HEK293 (cell line): ENCODE data around the gene WNT5B.

ENCODE experiments used
- CTCF ChIA-PET: fragments of 350-600 bp; formaldehyde crosslinking; extraction: SDS; loops from one replicate; lab custom pipeline; 2021; ENCODE audit warnings: antibody characterized with exemption; lab: Yijun Ruan, JAX
- POLR2A ChIA-PET: fragments of 300-600 bp; formaldehyde crosslinking; extraction: SDS; loops from one replicate; lab custom pipeline; 2020; ENCODE audit warnings: antibody characterized with exemption, inconsistent platforms; lab: Yijun Ruan, JAX
- H3K27ac ChIP-seq: fragments of 200-500 bp; sonication (Bioruptor generic); 2 replicates; pipeline ENCODE4 v1.5.1; 2014; ENCODE audit warnings: low read depth, low read length, control low read depth, inconsistent platforms; ENCODE audit errors: extremely low read depth
- H3K36me3 ChIP-seq, 2 experiments: fragments of 200-500 bp in 1 of 2; sonication (Bioruptor generic) in 1 of 2; 1 replicate in 1 of 2; 2 replicates in 1 of 2; pipeline ENCODE4 v1.5.1; 2014 to 2017; ENCODE audit warnings: inconsistent platforms in 2 of 2, low read length in 2 of 2; ENCODE audit not compliant: control insufficient read depth in 2 of 2, insufficient read depth in 1 of 2
- H3K4me1 ChIP-seq: fragments of 200-500 bp; sonication (Bioruptor generic); 2 replicates; pipeline ENCODE4 v1.5.1; 2014; ENCODE audit warnings: mild to moderate bottlenecking, low read length, inconsistent platforms; ENCODE audit not compliant: control insufficient read depth, insufficient read depth
- H3K4me3 ChIP-seq: 2 replicates; pipeline ENCODE4 v1.5.1; 2011; ENCODE audit warnings: low read depth, mild to moderate bottlenecking, control low read depth, low read length, moderate library complexity
- H3K9me3 ChIP-seq: fragments of 200-500 bp; sonication (Bioruptor generic); 2 replicates; pipeline ENCODE4 v1.5.1; 2014; ENCODE audit warnings: low read depth, low read length, inconsistent platforms; ENCODE audit not compliant: control insufficient read depth, insufficient read depth
- GFI1B ChIP-seq: fragments of 450-650 bp; formaldehyde crosslinking; IDR thresholded peaks from 2 replicates; pipeline ENCODE4 v1.5.1; 2016; ENCODE audit warnings: missing biosample characterization, missing genetic modification characterization
- OVOL3 ChIP-seq: fragments of 450-650 bp; formaldehyde crosslinking; IDR thresholded peaks from 2 replicates; pipeline ENCODE4 v1.5.1; 2016; ENCODE audit warnings: missing biosample characterization, missing genetic modification characterization
- YY1 ChIP-seq: fragments of 450-650 bp; formaldehyde crosslinking; IDR thresholded peaks from 2 replicates; pipeline ENCODE4 v1.5.1; 2018; ENCODE audit warnings: missing biosample characterization, missing genetic modification characterization
- ZNF112 ChIP-seq: fragments of 450-650 bp; formaldehyde crosslinking; IDR thresholded peaks from 2 replicates; pipeline ENCODE4 v1.5.0; 2017; ENCODE audit warnings: missing biosample characterization, missing genetic modification characterization
- ZNF2 ChIP-seq: fragments of 450-650 bp; formaldehyde crosslinking; IDR thresholded peaks from 2 replicates; pipeline ENCODE4 v1.5.1; 2016; ENCODE audit warnings: missing biosample characterization, missing genetic modification characterization
- ZNF248 ChIP-seq: fragments of 450-650 bp; formaldehyde crosslinking; IDR thresholded peaks from 2 replicates; pipeline ENCODE4 v1.5.1; 2017; ENCODE audit warnings: missing biosample characterization, missing genetic modification characterization
- ZNF292 ChIP-seq: fragments of 450-650 bp; formaldehyde crosslinking; IDR thresholded peaks from 2 replicates; pipeline ENCODE4 v1.5.1; 2016; ENCODE audit warnings: low read depth, missing biosample characterization, missing genetic modification characterization, borderline replicate concordance
- ZNF335 ChIP-seq: fragments of 450-650 bp; formaldehyde crosslinking; conservative IDR thresholded peaks from 2 replicates; pipeline ENCODE4 v1.5.1; 2016; ENCODE audit warnings: missing biosample characterization, missing genetic modification characterization
- ZNF426 ChIP-seq: fragments of 450-650 bp; formaldehyde crosslinking; IDR thresholded peaks from 2 replicates; pipeline ENCODE4 v1.5.1; 2017; ENCODE audit warnings: missing biosample characterization, missing genetic modification characterization, mild to moderate bottlenecking, inconsistent platforms, moderate library complexity
- ZNF510 ChIP-seq: fragments of 450-650 bp; formaldehyde crosslinking; IDR thresholded peaks from 2 replicates; pipeline ENCODE4 v1.5.1; 2018; ENCODE audit warnings: mild to moderate bottlenecking, missing genetic modification characterization, missing biosample characterization; ENCODE audit not compliant: insufficient replicate concordance
- ZNF530 ChIP-seq: fragments of 450-650 bp; formaldehyde crosslinking; IDR thresholded peaks from 2 replicates; pipeline ENCODE4 v1.5.1; 2016; ENCODE audit warnings: low read depth, missing biosample characterization, missing genetic modification characterization
- ZNF558 ChIP-seq: fragments of 450-650 bp; formaldehyde crosslinking; IDR thresholded peaks from 2 replicates; pipeline ENCODE4 v1.5.1; 2016; ENCODE audit warnings: missing biosample characterization, missing genetic modification characterization
- ZNF561 ChIP-seq: fragments of 450-650 bp; IDR thresholded peaks from 2 replicates; pipeline ENCODE4 v1.5.1; 2018; ENCODE audit warnings: missing biosample characterization, missing genetic modification characterization, borderline replicate concordance
- ZNF596 ChIP-seq: fragments of 450-650 bp; IDR thresholded peaks from 2 replicates; pipeline ENCODE4 v1.5.0; 2018; ENCODE audit warnings: missing biosample characterization, mild to moderate bottlenecking, missing genetic modification characterization, moderate library complexity
- ZNF626 ChIP-seq: fragments of 450-650 bp; sonication (Bioruptor Pico); formaldehyde crosslinking; IDR thresholded peaks from 2 replicates; pipeline ENCODE4 v1.5.1; 2018; ENCODE audit warnings: missing biosample characterization, missing genetic modification characterization, inconsistent platforms
- ZNF654 ChIP-seq: fragments of 450-650 bp; formaldehyde crosslinking; IDR thresholded peaks from 2 replicates; pipeline ENCODE4 v1.5.1; 2016; ENCODE audit warnings: low read depth, missing biosample characterization, missing genetic modification characterization
- ZNF677 ChIP-seq: fragments of 450-650 bp; IDR thresholded peaks from 2 replicates; pipeline ENCODE4 v1.5.0; 2018; ENCODE audit warnings: missing biosample characterization, mild to moderate bottlenecking, missing genetic modification characterization, moderate library complexity
- ZNF777 ChIP-seq: fragments of 450-650 bp; formaldehyde crosslinking; IDR thresholded peaks from 2 replicates; pipeline ENCODE4 v1.5.1; 2017; ENCODE audit warnings: missing biosample characterization, missing genetic modification characterization, borderline replicate concordance
- TF ChIP-seq, protein P1 (sequence below): fragments of 450-650 bp; formaldehyde crosslinking; IDR thresholded peaks from 2 replicates; pipeline ENCODE4 v1.5.1; 2016; ENCODE audit warnings: missing biosample characterization, missing genetic modification characterization
- TF ChIP-seq, protein P2 (sequence below): fragments of 450-650 bp; formaldehyde crosslinking; IDR thresholded peaks from 2 replicates; pipeline ENCODE4 v1.5.1; 2016; ENCODE audit warnings: missing biosample characterization, missing genetic modification characterization
- TF ChIP-seq, protein P3 (sequence below): fragments of 450-650 bp; formaldehyde crosslinking; IDR thresholded peaks from 2 replicates; pipeline ENCODE4 v1.5.1; 2016; ENCODE audit warnings: missing biosample characterization, missing genetic modification characterization
- TF ChIP-seq, protein P4 (sequence below): fragments of 450-650 bp; formaldehyde crosslinking; IDR thresholded peaks from 2 replicates; pipeline ENCODE4 v1.5.1; 2016; ENCODE audit warnings: missing biosample characterization, missing genetic modification characterization
- TF ChIP-seq, protein P5 (sequence below): fragments of 450-650 bp; formaldehyde crosslinking; IDR thresholded peaks from 2 replicates; pipeline ENCODE4 v1.5.1; 2016; ENCODE audit warnings: missing biosample characterization, missing genetic modification characterization

WNT5B gene

GRCh38 chr12:1591034-1591433 is 38.0 kb upstream of the WNT5B start:
- ChIA-PET POLR2A (interaction anchor here (0.8 to 3.3 kb wide), 3 partner anchors 9 to 15 kb away, joined by 3 to 22 read pairs (median 4); no protein-coding TSS in a partner anchor), CTCF (no interaction called here)
- Histone ChIP-seq H3K36me3 (peaks cover 0 to 6% of the 10 kb centered on the region in 2 experiments; a peak in 1 of 3 replicates), H3K27ac (peak overlapping the region; percentile 78), H3K4me1 (peaks cover 32% of the 10 kb centered on the region), H3K4me3 (peak overlapping the region; percentile 43), H3K9me3 (no peaks in the 10 kb centered on the region)
- TF ChIP-seq, protein P1, sequence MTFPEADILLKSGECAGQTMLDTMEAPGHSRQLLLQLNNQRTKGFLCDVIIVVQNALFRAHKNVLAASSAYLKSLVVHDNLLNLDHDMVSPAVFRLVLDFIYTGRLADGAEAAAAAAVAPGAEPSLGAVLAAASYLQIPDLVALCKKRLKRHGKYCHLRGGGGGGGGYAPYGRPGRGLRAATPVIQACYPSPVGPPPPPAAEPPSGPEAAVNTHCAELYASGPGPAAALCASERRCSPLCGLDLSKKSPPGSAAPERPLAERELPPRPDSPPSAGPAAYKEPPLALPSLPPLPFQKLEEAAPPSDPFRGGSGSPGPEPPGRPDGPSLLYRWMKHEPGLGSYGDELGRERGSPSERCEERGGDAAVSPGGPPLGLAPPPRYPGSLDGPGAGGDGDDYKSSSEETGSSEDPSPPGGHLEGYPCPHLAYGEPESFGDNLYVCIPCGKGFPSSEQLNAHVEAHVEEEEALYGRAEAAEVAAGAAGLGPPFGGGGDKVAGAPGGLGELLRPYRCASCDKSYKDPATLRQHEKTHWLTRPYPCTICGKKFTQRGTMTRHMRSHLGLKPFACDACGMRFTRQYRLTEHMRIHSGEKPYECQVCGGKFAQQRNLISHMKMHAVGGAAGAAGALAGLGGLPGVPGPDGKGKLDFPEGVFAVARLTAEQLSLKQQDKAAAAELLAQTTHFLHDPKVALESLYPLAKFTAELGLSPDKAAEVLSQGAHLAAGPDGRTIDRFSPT (tag by site-specific recombination): no peak
- no peak for TF ChIP-seq ZNF248 (tag by site-specific recombination)
- no peak for TF ChIP-seq ZNF777 (tag by site-specific recombination)
- TF ChIP-seq ZNF677 (tag by site-specific recombination): no peak
- no peak for TF ChIP-seq YY1 (tag by site-specific recombination)
- no peak for TF ChIP-seq GFI1B (tag by site-specific recombination)
- no peak for TF ChIP-seq ZNF112 (tag by site-specific recombination)
- TF ChIP-seq, protein P2, sequence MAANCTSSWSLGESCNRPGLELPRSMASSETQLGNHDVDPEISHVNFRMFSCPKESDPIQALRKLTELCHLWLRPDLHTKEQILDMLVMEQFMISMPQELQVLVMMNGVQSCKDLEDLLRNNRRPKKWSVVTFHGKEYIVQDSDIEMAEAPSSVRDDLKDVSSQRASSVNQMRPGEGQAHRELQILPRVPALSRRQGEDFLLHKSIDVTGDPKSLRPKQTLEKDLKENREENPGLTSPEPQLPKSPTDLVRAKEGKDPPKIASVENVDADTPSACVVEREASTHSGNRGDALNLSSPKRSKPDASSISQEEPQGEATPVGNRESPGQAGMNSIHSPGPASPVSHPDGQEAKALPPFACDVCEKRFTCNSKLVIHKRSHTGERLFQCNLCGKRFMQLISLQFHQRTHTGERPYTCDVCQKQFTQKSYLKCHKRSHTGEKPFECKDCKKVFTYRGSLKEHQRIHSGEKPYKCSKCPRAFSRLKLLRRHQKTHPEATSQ: no peak
- no peak for TF ChIP-seq ZNF426 (tag by site-specific recombination)
- TF ChIP-seq OVOL3 (tag by site-specific recombination): no peak
- no peak for TF ChIP-seq ZNF510 (tag by site-specific recombination)
- TF ChIP-seq, protein P3, sequence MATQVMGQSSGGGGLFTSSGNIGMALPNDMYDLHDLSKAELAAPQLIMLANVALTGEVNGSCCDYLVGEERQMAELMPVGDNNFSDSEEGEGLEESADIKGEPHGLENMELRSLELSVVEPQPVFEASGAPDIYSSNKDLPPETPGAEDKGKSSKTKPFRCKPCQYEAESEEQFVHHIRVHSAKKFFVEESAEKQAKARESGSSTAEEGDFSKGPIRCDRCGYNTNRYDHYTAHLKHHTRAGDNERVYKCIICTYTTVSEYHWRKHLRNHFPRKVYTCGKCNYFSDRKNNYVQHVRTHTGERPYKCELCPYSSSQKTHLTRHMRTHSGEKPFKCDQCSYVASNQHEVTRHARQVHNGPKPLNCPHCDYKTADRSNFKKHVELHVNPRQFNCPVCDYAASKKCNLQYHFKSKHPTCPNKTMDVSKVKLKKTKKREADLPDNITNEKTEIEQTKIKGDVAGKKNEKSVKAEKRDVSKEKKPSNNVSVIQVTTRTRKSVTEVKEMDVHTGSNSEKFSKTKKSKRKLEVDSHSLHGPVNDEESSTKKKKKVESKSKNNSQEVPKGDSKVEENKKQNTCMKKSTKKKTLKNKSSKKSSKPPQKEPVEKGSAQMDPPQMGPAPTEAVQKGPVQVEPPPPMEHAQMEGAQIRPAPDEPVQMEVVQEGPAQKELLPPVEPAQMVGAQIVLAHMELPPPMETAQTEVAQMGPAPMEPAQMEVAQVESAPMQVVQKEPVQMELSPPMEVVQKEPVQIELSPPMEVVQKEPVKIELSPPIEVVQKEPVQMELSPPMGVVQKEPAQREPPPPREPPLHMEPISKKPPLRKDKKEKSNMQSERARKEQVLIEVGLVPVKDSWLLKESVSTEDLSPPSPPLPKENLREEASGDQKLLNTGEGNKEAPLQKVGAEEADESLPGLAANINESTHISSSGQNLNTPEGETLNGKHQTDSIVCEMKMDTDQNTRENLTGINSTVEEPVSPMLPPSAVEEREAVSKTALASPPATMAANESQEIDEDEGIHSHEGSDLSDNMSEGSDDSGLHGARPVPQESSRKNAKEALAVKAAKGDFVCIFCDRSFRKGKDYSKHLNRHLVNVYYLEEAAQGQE (tag by site-specific recombination): no peak
- no peak for TF ChIP-seq ZNF2 (tag by site-specific recombination)
- TF ChIP-seq ZNF292 (tag by site-specific recombination): no peak
- TF ChIP-seq, protein P4, sequence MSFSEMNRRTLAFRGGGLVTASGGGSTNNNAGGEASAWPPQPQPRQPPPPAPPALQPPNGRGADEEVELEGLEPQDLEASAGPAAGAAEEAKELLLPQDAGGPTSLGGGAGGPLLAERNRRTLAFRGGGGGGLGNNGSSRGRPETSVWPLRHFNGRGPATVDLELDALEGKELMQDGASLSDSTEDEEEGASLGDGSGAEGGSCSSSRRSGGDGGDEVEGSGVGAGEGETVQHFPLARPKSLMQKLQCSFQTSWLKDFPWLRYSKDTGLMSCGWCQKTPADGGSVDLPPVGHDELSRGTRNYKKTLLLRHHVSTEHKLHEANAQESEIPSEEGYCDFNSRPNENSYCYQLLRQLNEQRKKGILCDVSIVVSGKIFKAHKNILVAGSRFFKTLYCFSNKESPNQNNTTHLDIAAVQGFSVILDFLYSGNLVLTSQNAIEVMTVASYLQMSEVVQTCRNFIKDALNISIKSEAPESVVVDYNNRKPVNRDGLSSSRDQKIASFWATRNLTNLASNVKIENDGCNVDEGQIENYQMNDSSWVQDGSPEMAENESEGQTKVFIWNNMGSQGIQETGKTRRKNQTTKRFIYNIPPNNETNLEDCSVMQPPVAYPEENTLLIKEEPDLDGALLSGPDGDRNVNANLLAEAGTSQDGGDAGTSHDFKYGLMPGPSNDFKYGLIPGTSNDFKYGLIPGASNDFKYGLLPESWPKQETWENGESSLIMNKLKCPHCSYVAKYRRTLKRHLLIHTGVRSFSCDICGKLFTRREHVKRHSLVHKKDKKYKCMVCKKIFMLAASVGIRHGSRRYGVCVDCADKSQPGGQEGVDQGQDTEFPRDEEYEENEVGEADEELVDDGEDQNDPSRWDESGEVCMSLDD (tag by site-specific recombination): no peak
- no peak for TF ChIP-seq ZNF530 (tag by site-specific recombination)
- no peak for TF ChIP-seq ZNF558 (tag by site-specific recombination)
- TF ChIP-seq, protein P5, sequence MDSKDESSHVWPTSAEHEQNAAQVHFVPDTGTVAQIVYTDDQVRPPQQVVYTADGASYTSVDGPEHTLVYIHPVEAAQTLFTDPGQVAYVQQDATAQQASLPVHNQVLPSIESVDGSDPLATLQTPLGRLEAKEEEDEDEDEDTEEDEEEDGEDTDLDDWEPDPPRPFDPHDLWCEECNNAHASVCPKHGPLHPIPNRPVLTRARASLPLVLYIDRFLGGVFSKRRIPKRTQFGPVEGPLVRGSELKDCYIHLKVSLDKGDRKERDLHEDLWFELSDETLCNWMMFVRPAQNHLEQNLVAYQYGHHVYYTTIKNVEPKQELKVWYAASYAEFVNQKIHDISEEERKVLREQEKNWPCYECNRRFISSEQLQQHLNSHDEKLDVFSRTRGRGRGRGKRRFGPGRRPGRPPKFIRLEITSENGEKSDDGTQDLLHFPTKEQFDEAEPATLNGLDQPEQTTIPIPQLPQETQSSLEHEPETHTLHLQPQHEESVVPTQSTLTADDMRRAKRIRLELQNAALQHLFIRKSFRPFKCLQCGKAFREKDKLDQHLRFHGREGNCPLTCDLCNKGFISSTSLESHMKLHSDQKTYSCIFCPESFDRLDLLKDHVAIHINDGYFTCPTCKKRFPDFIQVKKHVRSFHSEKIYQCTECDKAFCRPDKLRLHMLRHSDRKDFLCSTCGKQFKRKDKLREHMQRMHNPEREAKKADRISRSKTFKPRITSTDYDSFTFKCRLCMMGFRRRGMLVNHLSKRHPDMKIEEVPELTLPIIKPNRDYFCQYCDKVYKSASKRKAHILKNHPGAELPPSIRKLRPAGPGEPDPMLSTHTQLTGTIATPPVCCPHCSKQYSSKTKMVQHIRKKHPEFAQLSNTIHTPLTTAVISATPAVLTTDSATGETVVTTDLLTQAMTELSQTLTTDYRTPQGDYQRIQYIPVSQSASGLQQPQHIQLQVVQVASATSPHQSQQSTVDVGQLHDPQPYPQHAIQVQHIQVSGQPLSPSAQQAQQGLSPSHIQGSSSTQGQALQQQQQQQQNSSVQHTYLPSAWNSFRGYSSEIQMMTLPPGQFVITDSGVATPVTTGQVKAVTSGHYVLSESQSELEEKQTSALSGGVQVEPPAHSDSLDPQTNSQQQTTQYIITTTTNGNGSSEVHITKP (tag by site-specific recombination): peak; percentile 65
- TF ChIP-seq ZNF626: no peak
- TF ChIP-seq ZNF654 (tag by site-specific recombination): peak; percentile 5; the same call in 1 of the 2 replicates
- TF ChIP-seq ZNF561 (tag by site-specific recombination): no peak
- TF ChIP-seq ZNF596 (tag by site-specific recombination): no peak
- no peak for TF ChIP-seq ZNF335 (tag by site-specific recombination)
